H1 (cell line): ENCODE measurements around the gene GALNT11. TPM values are rescaled to one million over a fixed set of nuclear protein-coding genes. Genes with fewer than 3 reads are reported as not detected.

Source experiments
- E2F6 ChIP-seq: IDR thresholded peaks from 2 replicates; pipeline ENCODE4 v1.6.1; 2012; ENCODE audit warnings: inconsistent platforms
- HDAC6 ChIP-seq: IDR thresholded peaks from one replicate; pipeline ENCODE4 v1.7.1; 2012; ENCODE audit warnings: low read depth, mild to moderate bottlenecking, inconsistent platforms, low read length, moderate library complexity
- JUN ChIP-seq: IDR thresholded peaks from 2 replicates; pipeline ENCODE4 v1.6.1; 2011; ENCODE audit warnings: low read depth, mild to moderate bottlenecking, improper control_type of control experiment, low read length
- RXRA ChIP-seq: IDR thresholded peaks from 2 replicates; pipeline ENCODE4 v1.6.1; 2011; ENCODE audit warnings: low read depth, mild to moderate bottlenecking, low read length, moderate library complexity; ENCODE audit not compliant: insufficient read depth
- TBP ChIP-seq: IDR thresholded peaks from 2 replicates; pipeline ENCODE4 v1.6.1; 2011; ENCODE audit warnings: low read depth, low read length, improper control_type of control experiment
- polyA plus RNA-seq, 7 experiments: library from polyadenylated mRNA; depleted of rRNA in 3 of 7; stranded (reverse) in 5 of 7; unstranded in 2 of 7; fragments of >200 nt in 5 of 7; fragments of 200-250 nt in 2 of 7; gene quantifications; 1 replicate in 5 of 7; 2 replicates in 1 of 7; 4 replicates in 1 of 7; pipeline versions ENCODE4 v1.2.1 to v1.2.3, GENCODE V29; 2011 to 2013; ENCODE audit warnings: missing spikeins in 2 of 7, mixed read lengths in 2 of 7
- total RNA-seq: library from RNA; stranded (reverse); fragmentation: NEBNext Ultra II Directional; extraction: Animal tissue kit (Norgen Biotek cat#: 25700); gene quantifications from 2 replicates; pipeline ENCODE4 v1.2.1, GENCODE V29; 2021
- TF ChIP-seq, protein P1 (sequence below), 3 experiments: IDR thresholded peaks; 1 replicate in 2 of 3; 2 replicates in 1 of 3; pipeline versions ENCODE4 v1.5.1 to v1.6.1; 2011; ENCODE audit warnings: low read length in 3 of 3, mild to moderate bottlenecking in 3 of 3, inconsistent platforms in 2 of 3, low read depth in 1 of 3, moderate library complexity in 1 of 3; ENCODE audit not compliant: insufficient read depth in 1 of 3; ENCODE audit errors: control extremely low read depth in 1 of 3

GALNT11 gene
- total and polyA plus RNA-seq, 2 of the 8 experiments (the other 6 are each of a cell fraction or from before 2014, with no cell fraction given), result 20.5 to 23.2 TPM

- TF ChIP-seq E2F6 (no peak), JUN (no peak), TBP (no peak), HDAC6 (no peak), RXRA (no peak)
- TF ChIP-seq, protein P1, sequence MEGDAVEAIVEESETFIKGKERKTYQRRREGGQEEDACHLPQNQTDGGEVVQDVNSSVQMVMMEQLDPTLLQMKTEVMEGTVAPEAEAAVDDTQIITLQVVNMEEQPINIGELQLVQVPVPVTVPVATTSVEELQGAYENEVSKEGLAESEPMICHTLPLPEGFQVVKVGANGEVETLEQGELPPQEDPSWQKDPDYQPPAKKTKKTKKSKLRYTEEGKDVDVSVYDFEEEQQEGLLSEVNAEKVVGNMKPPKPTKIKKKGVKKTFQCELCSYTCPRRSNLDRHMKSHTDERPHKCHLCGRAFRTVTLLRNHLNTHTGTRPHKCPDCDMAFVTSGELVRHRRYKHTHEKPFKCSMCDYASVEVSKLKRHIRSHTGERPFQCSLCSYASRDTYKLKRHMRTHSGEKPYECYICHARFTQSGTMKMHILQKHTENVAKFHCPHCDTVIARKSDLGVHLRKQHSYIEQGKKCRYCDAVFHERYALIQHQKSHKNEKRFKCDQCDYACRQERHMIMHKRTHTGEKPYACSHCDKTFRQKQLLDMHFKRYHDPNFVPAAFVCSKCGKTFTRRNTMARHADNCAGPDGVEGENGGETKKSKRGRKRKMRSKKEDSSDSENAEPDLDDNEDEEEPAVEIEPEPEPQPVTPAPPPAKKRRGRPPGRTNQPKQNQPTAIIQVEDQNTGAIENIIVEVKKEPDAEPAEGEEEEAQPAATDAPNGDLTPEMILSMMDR (IDR thresholded peaks at IDR 0.05; ENCODE audit: control extremely low read depth in 1 of 3, insufficient read depth in 1 of 3, low read depth in 1 of 3, low read length in 3 of 3), result no peak
These were observed 78.2 kb downstream of the GALNT11 start (continued) for GRCh38 chr7:152103691-152104090.
